ENCODE measurements around the gene MINK1. TPM values are rescaled to one million over a fixed set of nuclear protein-coding genes. Genes with fewer than 3 reads are reported as not detected.
A peak's percentile ranks its signal among the peaks of the same experiment; 100 is the strongest.

MINK1 gene
- total and polyA plus RNA-seq, 2 of the 13 experiments (the other 11 are each of a cell fraction or from before 2014, with no cell fraction given): 17.2 to 63.9 TPM

DNA sequence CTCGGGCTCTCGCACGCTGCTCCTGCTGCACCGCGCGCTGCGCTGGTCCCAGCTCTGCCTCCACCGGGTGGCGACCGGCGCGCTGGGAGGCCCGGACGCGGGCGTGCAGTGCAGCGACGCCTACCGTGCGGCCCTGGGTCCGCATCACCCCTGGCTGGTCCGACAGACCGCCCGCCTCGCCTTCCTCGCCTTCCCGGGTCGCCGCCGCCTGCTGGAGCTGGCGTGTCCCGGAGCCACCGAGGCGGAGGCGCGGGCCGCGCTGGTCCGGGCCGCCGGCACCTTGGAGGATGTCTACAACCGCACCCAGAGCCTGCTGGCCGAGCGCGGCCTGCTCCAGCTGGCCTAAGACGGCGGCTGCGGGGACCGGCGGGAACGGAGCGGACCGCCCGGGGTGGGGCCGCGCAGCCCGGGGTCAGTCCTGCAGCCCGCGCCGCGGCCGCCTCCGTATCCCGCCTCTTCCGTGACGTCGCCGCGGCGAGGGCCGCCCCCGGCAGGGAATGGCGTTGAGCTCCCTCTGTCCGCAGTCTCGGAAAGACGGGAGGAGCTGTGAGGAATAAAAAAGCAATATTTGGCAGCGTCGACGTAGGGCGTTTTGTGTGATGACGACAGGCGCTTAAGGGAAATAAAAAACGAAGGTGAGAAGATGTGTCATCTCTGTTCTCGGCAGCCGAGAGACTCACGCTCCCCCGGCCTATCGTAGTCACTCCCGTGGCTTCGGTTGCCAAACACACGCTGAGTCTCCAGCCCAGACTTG, 43.0 kb upstream of the MINK1 start (continued):
- TF ChIP-seq SCMH1 (CRISPR knock-in tag; IDR thresholded peaks at IDR 0.05; ENCODE audit: borderline replicate concordance) (no peak), HOXA3 (CRISPR knock-in tag; IDR thresholded peaks at IDR 0.05) (peak; percentile 53; the same call in 1 of the 2 replicates), NFRKB (IDR thresholded peaks at IDR 0.05) (no peak), SRF (IDR thresholded peaks at IDR 0.05; ENCODE audit: low read depth, low read length) (no peak), ZNF609 (CRISPR knock-in tag; IDR thresholded peaks at IDR 0.05; ENCODE audit: borderline replicate concordance) (0 out of 2 replicates have a peak, but pooled peaks have one; percentile 20), HOXA5 (CRISPR knock-in tag; IDR thresholded peaks at IDR 0.05) (no peak), ZNF333 (CRISPR knock-in tag; IDR thresholded peaks at IDR 0.05; ENCODE audit: borderline replicate concordance) (no peak), ZBTB21 (CRISPR knock-in tag; IDR thresholded peaks at IDR 0.05) (peak; percentile 78), SRSF4 (IDR thresholded peaks at IDR 0.05; ENCODE audit: low read depth, low read length, poor library complexity, severe bottlenecking) (no peak), SIN3A (IDR thresholded peaks at IDR 0.05; ENCODE audit: borderline replicate concordance, low read depth, low read length) (0 out of 2 replicates have a peak, but pooled peaks have one; percentile 50), ZNF564 (CRISPR knock-in tag; IDR thresholded peaks at IDR 0.05) (peak; percentile 74; the same call in 1 of the 2 replicates), ZNF510 (CRISPR knock-in tag; IDR thresholded peaks at IDR 0.05; ENCODE audit: low read depth) (no peak), ZZZ3 (CRISPR knock-in tag; IDR thresholded peaks at IDR 0.05; ENCODE audit: borderline replicate concordance) (no peak), RAD51 (IDR thresholded peaks at IDR 0.05; ENCODE audit: borderline replicate concordance) (no peak), ZNF782 (CRISPR knock-in tag; IDR thresholded peaks at IDR 0.05; ENCODE audit: borderline replicate concordance) (0 out of 2 replicates have a peak, but pooled peaks have one; percentile 36)
- TF ChIP-seq, protein P1, sequence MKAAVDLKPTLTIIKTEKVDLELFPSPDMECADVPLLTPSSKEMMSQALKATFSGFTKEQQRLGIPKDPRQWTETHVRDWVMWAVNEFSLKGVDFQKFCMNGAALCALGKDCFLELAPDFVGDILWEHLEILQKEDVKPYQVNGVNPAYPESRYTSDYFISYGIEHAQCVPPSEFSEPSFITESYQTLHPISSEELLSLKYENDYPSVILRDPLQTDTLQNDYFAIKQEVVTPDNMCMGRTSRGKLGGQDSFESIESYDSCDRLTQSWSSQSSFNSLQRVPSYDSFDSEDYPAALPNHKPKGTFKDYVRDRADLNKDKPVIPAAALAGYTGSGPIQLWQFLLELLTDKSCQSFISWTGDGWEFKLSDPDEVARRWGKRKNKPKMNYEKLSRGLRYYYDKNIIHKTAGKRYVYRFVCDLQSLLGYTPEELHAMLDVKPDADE (CRISPR knock-in tag; IDR thresholded peaks at IDR 0.05): peak; percentile 92; the same call in 1 of the 2 replicates
- TF ChIP-seq, protein P2, sequence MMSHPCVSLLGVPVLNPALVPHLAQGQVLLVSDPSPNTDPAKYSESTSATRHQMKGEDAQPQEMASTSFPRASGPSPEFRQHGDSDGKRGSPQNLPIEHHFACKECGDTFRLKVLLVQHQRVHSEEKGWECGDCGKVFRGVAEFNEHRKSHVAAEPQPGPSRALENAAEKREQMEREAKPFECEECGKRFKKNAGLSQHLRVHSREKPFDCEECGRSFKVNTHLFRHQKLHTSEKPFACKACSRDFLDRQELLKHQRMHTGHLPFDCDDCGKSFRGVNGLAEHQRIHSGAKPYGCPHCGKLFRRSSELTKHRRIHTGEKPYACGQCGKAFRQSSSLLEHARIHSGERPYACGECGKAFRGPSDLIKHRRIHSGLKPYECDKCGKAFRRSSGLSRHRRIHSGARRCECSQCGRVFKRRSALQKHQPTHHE (CRISPR knock-in tag; IDR thresholded peaks at IDR 0.05; ENCODE audit: borderline replicate concordance): no peak
- TF ChIP-seq, protein P3, sequence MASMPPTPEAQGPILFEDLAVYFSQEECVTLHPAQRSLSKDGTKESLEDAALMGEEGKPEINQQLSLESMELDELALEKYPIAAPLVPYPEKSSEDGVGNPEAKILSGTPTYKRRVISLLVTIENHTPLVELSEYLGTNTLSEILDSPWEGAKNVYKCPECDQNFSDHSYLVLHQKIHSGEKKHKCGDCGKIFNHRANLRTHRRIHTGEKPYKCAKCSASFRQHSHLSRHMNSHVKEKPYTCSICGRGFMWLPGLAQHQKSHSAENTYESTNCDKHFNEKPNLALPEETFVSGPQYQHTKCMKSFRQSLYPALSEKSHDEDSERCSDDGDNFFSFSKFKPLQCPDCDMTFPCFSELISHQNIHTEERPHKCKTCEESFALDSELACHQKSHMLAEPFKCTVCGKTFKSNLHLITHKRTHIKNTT (CRISPR knock-in tag; IDR thresholded peaks at IDR 0.05): no peak
